Endothelial cell of umbilical vein (primary cell): ENCODE results near the gene MIEF1.
"Not testable (repeated sequence)": the region's sequence is repeated elsewhere in the genome, so short reads cannot be mapped to it uniquely, and the experiment has no call there.

ENCODE experiments used
- EZH2 ChIP-seq: IDR thresholded peaks from 2 replicates; pipeline ENCODE4 v1.6.1; 2012; ENCODE audit warnings: borderline replicate concordance, low read depth, mild to moderate bottlenecking, moderate library complexity, low read length, inconsistent platforms; ENCODE audit not compliant: severe bottlenecking
- FOS ChIP-seq: IDR thresholded peaks from 2 replicates; pipeline ENCODE4 v1.6.1; 2011; ENCODE audit warnings: mild to moderate bottlenecking, low read length, moderate library complexity, borderline replicate concordance; ENCODE audit not compliant: insufficient read depth
- GATA2 ChIP-seq: IDR thresholded peaks from 2 replicates; pipeline ENCODE4 v1.7.0; 2011; ENCODE audit warnings: low read depth, mild to moderate bottlenecking, moderate library complexity, mixed read lengths, low read length; ENCODE audit not compliant: insufficient read length, insufficient read depth
- JUN ChIP-seq: IDR thresholded peaks from 2 replicates; pipeline ENCODE4 v1.6.1; 2011; ENCODE audit warnings: borderline replicate concordance, low read depth; ENCODE audit not compliant: insufficient read length, insufficient read depth
- MYC ChIP-seq: IDR thresholded peaks from one replicate; pipeline ENCODE4 v1.6.1; 2011; ENCODE audit warnings: mild to moderate bottlenecking, low read depth, low read length
- POLR2A ChIP-seq: IDR thresholded peaks from 2 replicates; pipeline ENCODE4 v1.6.1; 2012; ENCODE audit warnings: low read depth, mild to moderate bottlenecking, control low read depth, low read length
- POLR2AphosphoS5 ChIP-seq: IDR thresholded peaks from 2 replicates; pipeline ENCODE4 v1.6.1; 2012; ENCODE audit warnings: low read depth, mild to moderate bottlenecking, control low read depth, low read length, moderate library complexity; ENCODE audit not compliant: insufficient read depth
- TF ChIP-seq, protein P1 (sequence below), 2 donors: IDR thresholded peaks; 1 replicate in 1 of 2; 2 replicates in 1 of 2; pipeline ENCODE4 v1.5.1; 2011; ENCODE audit warnings: low read length in 2 of 2, mild to moderate bottlenecking in 2 of 2, moderate library complexity in 2 of 2, control low read depth in 1 of 2, inconsistent platforms in 1 of 2, low read depth in 1 of 2; ENCODE audit not compliant: insufficient read depth in 1 of 2; ENCODE audit errors: extremely low read depth in 1 of 2
- TF ChIP-seq, protein P2 (sequence below): IDR thresholded peaks from 2 replicates; pipeline ENCODE4 v1.6.1; 2011; ENCODE audit not compliant: insufficient read depth, insufficient read length

DNA sequence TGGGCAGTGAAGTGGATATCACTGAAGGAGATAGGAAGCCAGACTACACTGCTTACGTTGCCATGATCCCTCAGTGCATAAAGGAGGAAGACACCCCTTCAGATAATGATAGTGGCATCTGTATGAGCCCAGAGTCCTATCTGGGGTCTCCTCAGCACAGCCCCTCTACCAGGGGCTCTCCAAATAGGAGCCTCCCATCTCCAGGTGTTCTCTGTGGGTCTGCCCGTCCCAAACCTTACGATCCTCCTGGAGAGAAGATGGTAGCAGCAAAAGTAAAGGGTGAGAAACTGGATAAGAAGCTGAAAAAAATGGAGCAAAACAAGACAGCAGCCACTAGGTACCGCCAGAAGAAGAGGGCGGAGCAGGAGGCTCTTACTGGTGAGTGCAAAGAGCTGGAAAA is 20.0 kb downstream of the MIEF1 start:
- not testable (repeated sequence) for TF ChIP-seq POLR2A, POLR2AphosphoS5, GATA2, EZH2, MYC, JUN, FOS
- TF ChIP-seq, protein P1, sequence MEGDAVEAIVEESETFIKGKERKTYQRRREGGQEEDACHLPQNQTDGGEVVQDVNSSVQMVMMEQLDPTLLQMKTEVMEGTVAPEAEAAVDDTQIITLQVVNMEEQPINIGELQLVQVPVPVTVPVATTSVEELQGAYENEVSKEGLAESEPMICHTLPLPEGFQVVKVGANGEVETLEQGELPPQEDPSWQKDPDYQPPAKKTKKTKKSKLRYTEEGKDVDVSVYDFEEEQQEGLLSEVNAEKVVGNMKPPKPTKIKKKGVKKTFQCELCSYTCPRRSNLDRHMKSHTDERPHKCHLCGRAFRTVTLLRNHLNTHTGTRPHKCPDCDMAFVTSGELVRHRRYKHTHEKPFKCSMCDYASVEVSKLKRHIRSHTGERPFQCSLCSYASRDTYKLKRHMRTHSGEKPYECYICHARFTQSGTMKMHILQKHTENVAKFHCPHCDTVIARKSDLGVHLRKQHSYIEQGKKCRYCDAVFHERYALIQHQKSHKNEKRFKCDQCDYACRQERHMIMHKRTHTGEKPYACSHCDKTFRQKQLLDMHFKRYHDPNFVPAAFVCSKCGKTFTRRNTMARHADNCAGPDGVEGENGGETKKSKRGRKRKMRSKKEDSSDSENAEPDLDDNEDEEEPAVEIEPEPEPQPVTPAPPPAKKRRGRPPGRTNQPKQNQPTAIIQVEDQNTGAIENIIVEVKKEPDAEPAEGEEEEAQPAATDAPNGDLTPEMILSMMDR (IDR thresholded peaks at IDR 0.05; ENCODE audit: extremely low read depth in 1 of 2, insufficient read depth in 1 of 2, low read depth in 1 of 2, low read length in 2 of 2) = not testable (repeated sequence)
- TF ChIP-seq, protein P2, sequence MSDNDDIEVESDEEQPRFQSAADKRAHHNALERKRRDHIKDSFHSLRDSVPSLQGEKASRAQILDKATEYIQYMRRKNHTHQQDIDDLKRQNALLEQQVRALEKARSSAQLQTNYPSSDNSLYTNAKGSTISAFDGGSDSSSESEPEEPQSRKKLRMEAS = not testable (repeated sequence)
